Endodermal cell (in vitro differentiated cells): ENCODE results near the gene PPP1R14B. TPM values are rescaled to one million over a fixed set of nuclear protein-coding genes. Genes with fewer than 3 reads are reported as not detected.

ENCODE experiments used
- DNase-seq: peaks from one replicate; pipeline ENCODE4 v3.0.0-alpha.2; 2017
- H3K27ac ChIP-seq: 2 replicates; pipeline ENCODE4 v1.5.1; 2013; ENCODE audit warnings: mild to moderate bottlenecking, low read depth, low read length, moderate library complexity
- H3K27me3 ChIP-seq: 2 replicates; pipeline ENCODE4 v1.6.1; 2013; ENCODE audit warnings: mild to moderate bottlenecking, low read length, moderate library complexity; ENCODE audit not compliant: insufficient read depth, control insufficient read depth, poor library complexity, severe bottlenecking
- H3K36me3 ChIP-seq: 2 replicates; pipeline ENCODE4 v1.7.0; 2013; ENCODE audit warnings: mild to moderate bottlenecking, low read length, moderate library complexity; ENCODE audit not compliant: control insufficient read depth, insufficient read depth
- H3K4me1 ChIP-seq: one replicate; pipeline ENCODE4 v1.7.0; 2013; ENCODE audit warnings: low read length; ENCODE audit not compliant: control insufficient read depth, insufficient read depth
- H3K4me3 ChIP-seq: 2 replicates; pipeline ENCODE4 v1.5.1; 2013; ENCODE audit warnings: mild to moderate bottlenecking, low read length, moderate library complexity
- H3K9ac ChIP-seq: 2 replicates; pipeline ENCODE4 v1.6.1; 2013; ENCODE audit warnings: mild to moderate bottlenecking, low read length, moderate library complexity; ENCODE audit not compliant: poor library complexity, severe bottlenecking; ENCODE audit errors: extremely low read depth
- H3K9me3 ChIP-seq: 2 replicates; pipeline ENCODE4 v1.6.1; 2013; ENCODE audit warnings: mild to moderate bottlenecking, low read length, moderate library complexity; ENCODE audit not compliant: control insufficient read depth
- H3K27ac Mint-ChIP-seq: 2 replicates; pipeline ENCODE4 v1.8.0; 2020; ENCODE audit warnings: mixed read lengths
- H3K27me3 Mint-ChIP-seq: 2 replicates; pipeline ENCODE4 v1.8.0; 2021; ENCODE audit warnings: mild to moderate bottlenecking, mixed read lengths; ENCODE audit not compliant: insufficient read depth
- H3K36me3 Mint-ChIP-seq: 2 replicates; pipeline ENCODE4 v1.8.0; 2020; ENCODE audit warnings: low read depth, mixed read lengths
- H3K4me1 Mint-ChIP-seq: 2 replicates; pipeline ENCODE4 v1.8.0; 2020; ENCODE audit warnings: mixed read lengths
- H3K4me3 Mint-ChIP-seq: 2 replicates; pipeline ENCODE4 v1.8.0; 2020; ENCODE audit warnings: mild to moderate bottlenecking, moderate library complexity, mixed read lengths
- H3K9me3 Mint-ChIP-seq: 2 replicates; pipeline ENCODE4 v1.8.0; 2020; ENCODE audit warnings: mild to moderate bottlenecking, mixed read lengths
- WGBS, 2 experiments: methylation state at CpG; one replicate each; pipeline versions ENCODE4 v1.1.5 to v1.1.7; 2013; ENCODE audit warnings: missing lambda C conversion rate in 2 of 2, mixed read lengths in 1 of 2; ENCODE audit not compliant: insufficient coverage in 1 of 2, insufficient read length in 1 of 2; 5-methylcytosine and 5-hydroxymethylcytosine counted together
- total RNA-seq, 2 donors: library from RNA; stranded (reverse); fragmentation: NEBNext Ultra II Directional in 1 of 2; extraction: Animal tissue kit (Norgen Biotek cat#: 25700) in 1 of 2; gene quantifications; 2 replicates in 1 of 2; 3 replicates in 1 of 2; pipeline ENCODE4 v1.2.1, GENCODE V29; 2021
- TF ChIP-seq, protein P1 (sequence below): fragments of 200-600 bp; sonication (generic); conservative IDR thresholded peaks from 2 replicates; pipeline ENCODE4 v1.5.0; 2021; ENCODE audit warnings: antibody characterized with exemption, mild to moderate bottlenecking

The PPP1R14B gene
- total RNA-seq, 2 donors from 2014 or later, result 228 to 265 TPM

DNA sequence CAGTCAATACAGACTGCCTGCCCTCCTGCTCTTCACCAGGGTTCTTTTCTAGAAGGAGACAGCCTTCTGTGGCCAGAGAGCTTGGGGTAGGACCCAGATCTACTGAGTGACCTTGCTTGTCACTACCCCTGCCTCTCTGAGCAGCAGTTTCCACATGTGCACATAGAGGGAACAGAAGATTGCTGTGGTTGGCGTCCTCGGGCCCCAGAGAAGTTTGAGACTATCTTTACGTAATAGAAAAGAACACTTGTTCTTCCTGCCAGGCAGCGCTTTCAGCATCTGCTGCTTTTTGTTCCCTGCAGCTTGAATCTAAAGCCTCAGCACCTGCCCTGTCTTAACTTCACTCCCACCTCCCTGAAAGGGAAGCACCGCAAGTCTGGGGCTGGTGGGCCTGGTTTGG, 7.7 kb downstream of the PPP1R14B start:
- Mint-ChIP-seq H3K27ac (no peak overlapping the region), H3K4me1 (peaks cover 13% of the 10 kb centered on the region), H3K9me3 (no peaks in the 10 kb centered on the region), H3K27me3 (no peaks in the 10 kb centered on the region), H3K36me3 (peaks cover 30% of the 10 kb centered on the region), H3K4me3 (no peak overlapping the region)
- Histone ChIP-seq H3K27ac (no peak overlapping the region), H3K9me3 (no peaks in the 10 kb centered on the region), H3K27me3 (no peaks in the 10 kb centered on the region), H3K36me3 (peaks cover 25% of the 10 kb centered on the region), H3K4me1 (no peaks in the 10 kb centered on the region), H3K4me3 (no peak overlapping the region), H3K9ac (no peak overlapping the region)
- 95 to 98% methylated on average over 4 to 5 of the region's 5 CpGs for WGBS, 2 experiments
- TF ChIP-seq, protein P1, sequence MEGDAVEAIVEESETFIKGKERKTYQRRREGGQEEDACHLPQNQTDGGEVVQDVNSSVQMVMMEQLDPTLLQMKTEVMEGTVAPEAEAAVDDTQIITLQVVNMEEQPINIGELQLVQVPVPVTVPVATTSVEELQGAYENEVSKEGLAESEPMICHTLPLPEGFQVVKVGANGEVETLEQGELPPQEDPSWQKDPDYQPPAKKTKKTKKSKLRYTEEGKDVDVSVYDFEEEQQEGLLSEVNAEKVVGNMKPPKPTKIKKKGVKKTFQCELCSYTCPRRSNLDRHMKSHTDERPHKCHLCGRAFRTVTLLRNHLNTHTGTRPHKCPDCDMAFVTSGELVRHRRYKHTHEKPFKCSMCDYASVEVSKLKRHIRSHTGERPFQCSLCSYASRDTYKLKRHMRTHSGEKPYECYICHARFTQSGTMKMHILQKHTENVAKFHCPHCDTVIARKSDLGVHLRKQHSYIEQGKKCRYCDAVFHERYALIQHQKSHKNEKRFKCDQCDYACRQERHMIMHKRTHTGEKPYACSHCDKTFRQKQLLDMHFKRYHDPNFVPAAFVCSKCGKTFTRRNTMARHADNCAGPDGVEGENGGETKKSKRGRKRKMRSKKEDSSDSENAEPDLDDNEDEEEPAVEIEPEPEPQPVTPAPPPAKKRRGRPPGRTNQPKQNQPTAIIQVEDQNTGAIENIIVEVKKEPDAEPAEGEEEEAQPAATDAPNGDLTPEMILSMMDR, result no peak
- no peak for DNase-seq

DNA sequence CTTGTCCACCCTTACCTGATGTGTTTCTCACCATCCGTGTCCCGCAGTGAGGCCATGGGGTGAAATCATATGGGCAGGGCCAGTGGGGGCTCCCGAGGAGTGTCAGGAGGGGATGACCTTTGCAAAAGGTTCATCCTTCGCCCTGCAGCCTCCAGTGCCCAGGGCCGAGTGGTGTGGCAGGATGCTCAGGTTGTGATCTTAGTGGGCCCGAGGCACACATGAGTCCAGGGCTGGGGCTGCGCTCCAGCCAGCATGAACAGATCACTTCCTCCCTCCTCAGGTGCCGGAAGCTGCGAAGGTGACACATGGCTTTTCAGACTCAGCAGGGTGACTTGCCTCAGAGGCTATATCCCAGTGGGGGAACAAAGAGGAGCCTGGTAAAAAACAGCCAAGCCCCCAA, 8.7 kb downstream of the PPP1R14B start:
- DNase-seq, result no peak
- H3K27me3 ChIP-seq, result no peaks in the 10 kb centered on the region
- H3K4me1 ChIP-seq, result no peaks in the 10 kb centered on the region
- H3K9me3 Mint-ChIP-seq, result no peaks in the 10 kb centered on the region
- no peak overlapping the region for H3K27ac Mint-ChIP-seq
- peaks cover 13% of the 10 kb centered on the region for H3K4me1 Mint-ChIP-seq
- TF ChIP-seq, protein P1, result no peak
- no peaks in the 10 kb centered on the region for H3K9me3 ChIP-seq
- no peak overlapping the region for H3K9ac ChIP-seq
- H3K4me3 Mint-ChIP-seq, result no peak overlapping the region
- H3K36me3 Mint-ChIP-seq, result peaks cover 21% of the 10 kb centered on the region
- H3K4me3 ChIP-seq, result no peak overlapping the region
- 95 to 100% methylated on average over 9 of the region's 9 CpGs for WGBS, 2 experiments
- H3K27me3 Mint-ChIP-seq, result no peaks in the 10 kb centered on the region
- peaks cover 16% of the 10 kb centered on the region for H3K36me3 ChIP-seq
- no peak overlapping the region for H3K27ac ChIP-seq

DNA sequence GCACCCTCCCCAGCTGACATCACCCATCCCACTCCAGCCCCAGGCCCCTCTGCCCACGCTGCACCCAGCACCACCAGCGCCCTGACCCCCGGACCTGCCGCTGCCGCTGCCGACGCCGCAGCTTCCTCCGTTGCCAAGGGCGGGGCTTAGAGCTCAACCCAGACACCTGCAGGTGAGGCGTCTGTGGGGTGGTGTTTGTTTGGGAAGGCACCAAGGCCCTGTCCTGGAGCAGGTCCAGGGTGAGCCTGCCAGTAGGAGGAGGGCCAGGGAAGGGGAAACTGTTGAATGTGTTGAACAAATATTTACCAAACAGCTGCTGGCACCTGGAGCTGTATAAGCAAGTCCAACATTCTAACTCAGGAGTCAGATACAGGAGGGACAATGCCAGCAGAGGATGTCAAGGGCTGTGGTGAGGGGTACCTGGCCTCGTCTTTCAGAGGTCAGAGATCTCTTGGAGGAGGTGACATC, 9.2 kb downstream of the PPP1R14B start:
- H3K4me1 ChIP-seq, result no peaks in the 10 kb centered on the region
- peaks cover 10% of the 10 kb centered on the region for H3K36me3 ChIP-seq
- no peak overlapping the region for H3K9ac ChIP-seq
- Mint-ChIP-seq H3K4me3 (no peak overlapping the region), H3K4me1 (peaks cover 13% of the 10 kb centered on the region), H3K9me3 (no peaks in the 10 kb centered on the region), H3K27me3 (peaks cover 1% of the 10 kb centered on the region), H3K36me3 (peaks cover 18% of the 10 kb centered on the region), H3K27ac (no peak overlapping the region)
- H3K27ac ChIP-seq, result no peak overlapping the region
- 83 to 94% methylated on average over 2 to 12 of the region's 12 CpGs for WGBS, 2 experiments
- TF ChIP-seq, protein P1, result no peak
- no peak overlapping the region for H3K4me3 ChIP-seq
- no peaks in the 10 kb centered on the region for H3K27me3 ChIP-seq
- no peak for DNase-seq
- H3K9me3 ChIP-seq, result no peaks in the 10 kb centered on the region
